ENCODE data around the gene VPS54.

- no peak for TF ChIP-seq EZH2 (IDR thresholded peaks at IDR 0.05; ENCODE audit: borderline replicate concordance, low read depth, low read length, poor library complexity, severe bottlenecking)
- TF ChIP-seq CTCF (conservative IDR thresholded peaks at IDR 0.05; ENCODE audit: low read depth, low read length), result no peak
Observed at GRCh38 chr2:64056021-64056420, 36.8 kb upstream of the VPS54 start.
